Loucy (cell line): ENCODE results near the gene TENT4B.
A peak's percentile ranks its signal among the peaks of the same experiment; 100 is the strongest.

Experiments
- EZH2phosphoT487 ChIP-seq: fragments of 200-600 bp; IDR thresholded peaks from 2 replicates; pipeline ENCODE4 v1.6.1; 2018; ENCODE audit warnings: antibody characterized with exemption, mild to moderate bottlenecking, moderate library complexity, borderline replicate concordance
- TF ChIP-seq, protein P1 (sequence below): fragments of 200-600 bp; sonication (generic); conservative IDR thresholded peaks from 2 replicates; pipeline ENCODE4 v1.5.1; 2014; ENCODE audit warnings: mild to moderate bottlenecking, antibody characterized with exemption, low read length

DNA sequence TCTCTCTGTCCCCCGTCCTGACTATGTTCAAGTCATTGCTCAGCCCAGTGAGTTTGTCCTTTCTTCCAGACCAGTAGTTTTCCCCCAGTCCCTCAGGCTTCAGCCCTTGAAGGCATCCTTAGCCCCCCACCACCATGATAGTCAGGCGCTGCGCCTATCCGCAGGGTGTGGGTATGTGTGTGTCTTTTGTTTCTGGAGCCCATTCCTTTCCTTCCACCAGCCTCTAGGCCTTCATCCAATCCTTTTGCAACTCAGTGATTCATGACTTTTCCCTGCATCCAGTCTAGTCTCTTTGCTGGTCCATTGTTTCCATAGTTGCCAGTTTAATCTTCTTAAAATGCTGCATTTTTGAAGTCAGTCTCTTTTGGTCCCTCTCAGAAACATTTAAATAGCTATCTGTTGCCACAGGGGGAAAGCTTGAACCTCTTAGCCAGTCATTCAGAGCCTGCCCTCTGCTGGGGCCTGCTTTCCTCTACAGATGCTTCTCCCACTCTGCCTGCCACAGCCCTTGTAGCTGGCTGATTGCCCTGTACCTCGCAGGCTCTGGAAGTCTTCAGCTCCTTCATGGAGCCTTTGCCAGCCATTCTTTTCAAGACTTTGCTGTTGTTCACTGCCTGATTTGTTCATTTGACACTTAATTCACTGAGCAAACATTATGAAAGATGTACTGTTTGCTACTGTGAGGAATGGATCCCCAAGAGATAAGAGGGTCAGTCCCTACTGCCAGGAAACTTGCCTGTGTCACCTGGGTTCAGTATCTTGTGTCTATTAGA, 57.3 kb downstream of the TENT4B start:
- TF ChIP-seq, protein P1, sequence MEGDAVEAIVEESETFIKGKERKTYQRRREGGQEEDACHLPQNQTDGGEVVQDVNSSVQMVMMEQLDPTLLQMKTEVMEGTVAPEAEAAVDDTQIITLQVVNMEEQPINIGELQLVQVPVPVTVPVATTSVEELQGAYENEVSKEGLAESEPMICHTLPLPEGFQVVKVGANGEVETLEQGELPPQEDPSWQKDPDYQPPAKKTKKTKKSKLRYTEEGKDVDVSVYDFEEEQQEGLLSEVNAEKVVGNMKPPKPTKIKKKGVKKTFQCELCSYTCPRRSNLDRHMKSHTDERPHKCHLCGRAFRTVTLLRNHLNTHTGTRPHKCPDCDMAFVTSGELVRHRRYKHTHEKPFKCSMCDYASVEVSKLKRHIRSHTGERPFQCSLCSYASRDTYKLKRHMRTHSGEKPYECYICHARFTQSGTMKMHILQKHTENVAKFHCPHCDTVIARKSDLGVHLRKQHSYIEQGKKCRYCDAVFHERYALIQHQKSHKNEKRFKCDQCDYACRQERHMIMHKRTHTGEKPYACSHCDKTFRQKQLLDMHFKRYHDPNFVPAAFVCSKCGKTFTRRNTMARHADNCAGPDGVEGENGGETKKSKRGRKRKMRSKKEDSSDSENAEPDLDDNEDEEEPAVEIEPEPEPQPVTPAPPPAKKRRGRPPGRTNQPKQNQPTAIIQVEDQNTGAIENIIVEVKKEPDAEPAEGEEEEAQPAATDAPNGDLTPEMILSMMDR = peak; percentile 88
- no peak for TF ChIP-seq EZH2phosphoT487
